ENCODE data around the gene DAB2IP. TPM values are rescaled to one million over a fixed set of nuclear protein-coding genes. Genes with fewer than 3 reads are reported as not detected.

Gene DAB2IP
- total RNA-seq, 1 donor from 2014 or later = 104 TPM

DNA sequence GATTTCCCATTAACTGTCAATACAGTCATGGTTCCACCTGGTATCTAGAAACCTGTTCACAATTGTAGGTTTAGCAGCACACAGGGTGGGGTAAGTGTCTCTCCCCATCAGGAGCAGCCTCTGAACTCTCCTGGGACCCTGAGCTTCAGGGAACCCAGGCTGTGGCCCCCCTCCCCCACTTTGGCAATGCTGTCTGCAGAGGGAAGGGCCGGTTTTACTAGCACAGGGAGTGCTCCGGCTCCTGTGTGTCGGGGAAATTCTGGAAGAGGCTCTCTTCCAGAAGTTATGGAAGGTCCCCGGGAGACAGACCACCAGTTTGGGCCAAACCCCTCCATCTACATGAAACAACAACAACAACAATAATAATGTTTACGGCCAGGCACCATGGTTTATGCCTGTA, 9.9 kb downstream of the DAB2IP start:
- Mint-ChIP-seq H3K27me3 (ENCODE audit: unreplicated experiment) (peaks cover 2% of the 10 kb centered on the region), H3K27ac (ENCODE audit: unreplicated experiment) (no peak overlapping the region), H3K4me1 (ENCODE audit: unreplicated experiment) (peaks cover 57% of the 10 kb centered on the region), H3K4me3 (ENCODE audit: unreplicated experiment) (no peak overlapping the region), H3K36me3 (ENCODE audit: low read depth, unreplicated experiment) (peaks cover 8% of the 10 kb centered on the region), H3K9me3 (ENCODE audit: unreplicated experiment) (no peaks in the 10 kb centered on the region)
- DNase-seq (ENCODE audit: low spot score) = no peak
- TF ChIP-seq, protein P1, sequence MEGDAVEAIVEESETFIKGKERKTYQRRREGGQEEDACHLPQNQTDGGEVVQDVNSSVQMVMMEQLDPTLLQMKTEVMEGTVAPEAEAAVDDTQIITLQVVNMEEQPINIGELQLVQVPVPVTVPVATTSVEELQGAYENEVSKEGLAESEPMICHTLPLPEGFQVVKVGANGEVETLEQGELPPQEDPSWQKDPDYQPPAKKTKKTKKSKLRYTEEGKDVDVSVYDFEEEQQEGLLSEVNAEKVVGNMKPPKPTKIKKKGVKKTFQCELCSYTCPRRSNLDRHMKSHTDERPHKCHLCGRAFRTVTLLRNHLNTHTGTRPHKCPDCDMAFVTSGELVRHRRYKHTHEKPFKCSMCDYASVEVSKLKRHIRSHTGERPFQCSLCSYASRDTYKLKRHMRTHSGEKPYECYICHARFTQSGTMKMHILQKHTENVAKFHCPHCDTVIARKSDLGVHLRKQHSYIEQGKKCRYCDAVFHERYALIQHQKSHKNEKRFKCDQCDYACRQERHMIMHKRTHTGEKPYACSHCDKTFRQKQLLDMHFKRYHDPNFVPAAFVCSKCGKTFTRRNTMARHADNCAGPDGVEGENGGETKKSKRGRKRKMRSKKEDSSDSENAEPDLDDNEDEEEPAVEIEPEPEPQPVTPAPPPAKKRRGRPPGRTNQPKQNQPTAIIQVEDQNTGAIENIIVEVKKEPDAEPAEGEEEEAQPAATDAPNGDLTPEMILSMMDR (IDR thresholded peaks at IDR 0.05; ENCODE audit: unreplicated experiment) = no peak

DNA sequence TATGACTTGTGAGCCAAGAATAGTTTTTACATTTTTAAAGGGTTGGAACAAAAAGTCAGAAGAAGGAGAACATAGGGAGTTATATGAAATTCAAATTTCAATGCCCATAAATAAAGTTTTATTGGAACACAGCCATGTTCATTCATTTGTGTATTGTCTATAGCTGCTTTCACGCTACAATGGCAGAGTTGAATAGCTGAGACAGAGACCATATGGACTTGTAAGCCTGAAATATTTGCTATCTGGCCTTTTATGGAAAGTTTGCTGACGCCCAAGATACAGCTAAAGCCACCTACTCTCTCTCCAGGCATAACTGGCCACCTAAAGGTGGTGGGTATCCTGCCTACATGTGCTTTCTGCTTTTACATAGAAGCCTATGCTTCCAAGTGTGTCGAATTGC, 10.9 kb downstream of the DAB2IP start:
- Mint-ChIP-seq H3K36me3 (ENCODE audit: low read depth, unreplicated experiment) (peaks cover 5% of the 10 kb centered on the region), H3K4me1 (ENCODE audit: unreplicated experiment) (peaks cover 49% of the 10 kb centered on the region), H3K9me3 (ENCODE audit: unreplicated experiment) (no peaks in the 10 kb centered on the region), H3K27ac (ENCODE audit: unreplicated experiment) (peak overlapping the region; percentile 94), H3K27me3 (ENCODE audit: unreplicated experiment) (peaks cover 2% of the 10 kb centered on the region), H3K4me3 (ENCODE audit: unreplicated experiment) (no peak overlapping the region)
- TF ChIP-seq, protein P1 (IDR thresholded peaks at IDR 0.05; ENCODE audit: unreplicated experiment) = no peak
- DNase-seq (ENCODE audit: low spot score) = no peak

DNA sequence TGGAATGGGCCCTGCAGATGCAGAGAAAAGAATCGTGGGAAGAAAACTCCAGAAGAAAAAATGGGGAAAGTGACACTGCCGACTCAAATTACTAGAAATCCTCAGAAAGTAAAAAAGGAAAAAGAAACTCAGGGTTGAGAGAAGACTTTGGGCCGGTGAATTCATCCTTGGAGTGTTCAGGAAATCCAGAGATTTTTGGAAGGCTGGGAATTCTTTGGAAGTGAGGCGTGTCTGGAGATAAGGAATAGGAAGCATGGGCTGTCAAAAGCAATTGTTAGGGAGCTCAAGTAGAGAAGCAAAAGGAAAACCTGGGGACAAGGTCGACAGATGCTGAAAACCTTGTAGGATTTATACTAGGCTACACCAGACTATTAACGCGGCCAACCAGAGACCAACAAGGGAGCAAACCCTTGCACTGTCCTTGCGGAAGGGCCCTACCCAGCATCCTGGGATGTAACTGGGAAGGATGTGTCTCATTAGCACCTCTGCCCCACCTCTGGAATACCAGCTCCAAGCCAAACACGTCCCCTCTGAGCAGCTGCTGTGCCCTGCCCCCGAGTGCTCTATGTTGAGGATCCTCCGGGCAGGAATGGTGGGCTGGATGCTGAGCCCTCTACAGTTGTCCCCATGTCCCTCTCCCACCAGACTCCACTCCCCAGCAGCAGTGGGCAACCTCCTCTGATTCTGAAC, 11.6 kb downstream of the DAB2IP start:
- no peak for DNase-seq (ENCODE audit: low spot score)
- peak overlapping the region; percentile 94 for H3K27ac Mint-ChIP-seq (ENCODE audit: unreplicated experiment)
- TF ChIP-seq, protein P1 (IDR thresholded peaks at IDR 0.05; ENCODE audit: unreplicated experiment) = no peak

DNA sequence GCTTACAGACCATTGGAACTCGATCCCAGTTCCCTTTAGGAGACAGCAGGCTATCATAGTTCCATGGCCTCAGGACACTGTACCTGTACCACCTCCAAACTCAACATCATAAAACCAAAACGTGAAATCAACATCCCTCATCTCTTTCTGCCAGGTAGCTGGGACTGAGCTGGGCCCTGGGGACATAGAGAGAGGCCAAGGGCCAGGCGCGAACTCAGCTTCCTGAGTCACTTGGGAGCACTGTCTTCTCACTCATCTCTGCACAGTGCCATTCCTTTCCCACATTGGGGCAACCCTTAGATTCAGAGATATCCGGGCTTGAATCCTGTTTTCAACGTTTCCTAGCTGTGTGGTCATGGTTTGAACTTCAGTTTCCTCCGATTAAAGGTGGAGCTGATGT, 12.2 kb downstream of the DAB2IP start:
- H3K4me3 Mint-ChIP-seq (ENCODE audit: unreplicated experiment) = no peak overlapping the region
- no peak for DNase-seq (ENCODE audit: low spot score)
- peaks cover 5% of the 10 kb centered on the region for H3K36me3 Mint-ChIP-seq (ENCODE audit: low read depth, unreplicated experiment)
- H3K27ac Mint-ChIP-seq (ENCODE audit: unreplicated experiment) = peak overlapping the region; percentile 94
- no peaks in the 10 kb centered on the region for H3K9me3 Mint-ChIP-seq (ENCODE audit: unreplicated experiment)
- TF ChIP-seq, protein P1 (IDR thresholded peaks at IDR 0.05; ENCODE audit: unreplicated experiment) = no peak
- H3K27me3 Mint-ChIP-seq (ENCODE audit: unreplicated experiment) = peaks cover 2% of the 10 kb centered on the region
- H3K4me1 Mint-ChIP-seq (ENCODE audit: unreplicated experiment) = peaks cover 37% of the 10 kb centered on the region

More for the DNA sequence above, 11.6 kb downstream of the DAB2IP start:
- Mint-ChIP-seq H3K4me1 (ENCODE audit: unreplicated experiment) (peaks cover 42% of the 10 kb centered on the region), H3K4me3 (ENCODE audit: unreplicated experiment) (peak overlapping the region; percentile 3), H3K27me3 (ENCODE audit: unreplicated experiment) (peaks cover 2% of the 10 kb centered on the region), H3K9me3 (ENCODE audit: unreplicated experiment) (no peaks in the 10 kb centered on the region), H3K36me3 (ENCODE audit: low read depth, unreplicated experiment) (peaks cover 5% of the 10 kb centered on the region)

DNA sequence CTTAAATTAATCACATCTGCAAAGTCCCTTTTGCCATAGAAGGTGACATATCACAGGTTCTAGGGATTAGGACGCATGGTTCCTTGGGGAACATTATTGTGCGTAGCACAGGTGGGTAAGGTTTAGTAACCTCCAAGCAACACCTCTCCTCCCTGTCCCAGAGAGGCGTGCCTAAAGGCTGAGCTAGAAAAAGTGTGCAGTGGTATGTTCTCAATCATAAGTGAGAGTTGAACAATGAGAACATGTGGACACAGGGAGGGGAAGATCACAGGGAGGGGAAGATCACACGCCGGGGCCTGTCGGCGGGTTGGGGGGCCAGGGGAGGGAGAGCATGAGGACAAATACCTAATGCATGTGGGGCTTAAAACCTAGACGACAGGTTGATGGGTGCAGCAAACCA, 14.9 kb downstream of the DAB2IP start:
- no peaks in the 10 kb centered on the region for H3K9me3 Mint-ChIP-seq (ENCODE audit: unreplicated experiment)
- peaks cover 2% of the 10 kb centered on the region for H3K27me3 Mint-ChIP-seq (ENCODE audit: unreplicated experiment)
- H3K4me3 Mint-ChIP-seq (ENCODE audit: unreplicated experiment) = no peak overlapping the region
- no peak for DNase-seq (ENCODE audit: low spot score)
- TF ChIP-seq, protein P1 (IDR thresholded peaks at IDR 0.05; ENCODE audit: unreplicated experiment) = no peak
- H3K36me3 Mint-ChIP-seq (ENCODE audit: low read depth, unreplicated experiment) = peaks cover 9% of the 10 kb centered on the region
- no peak overlapping the region for H3K27ac Mint-ChIP-seq (ENCODE audit: unreplicated experiment)
- peaks cover 23% of the 10 kb centered on the region for H3K4me1 Mint-ChIP-seq (ENCODE audit: unreplicated experiment)

Measured in endothelial cell (in vitro differentiated cells).